Hematopoietic multipotent progenitor cell treated with erythropoietin and hydrocortisone succinate and interleukin-3 and kit ligand, for 15 days (in vitro differentiated cells): ENCODE data around the gene RAD18.

Source experiments
- DNase-seq: peaks from one replicate; pipeline ENCODE4 v3.0.0-alpha.2; 2015; ENCODE audit warnings: low spot score

Gene RAD18

DNA sequence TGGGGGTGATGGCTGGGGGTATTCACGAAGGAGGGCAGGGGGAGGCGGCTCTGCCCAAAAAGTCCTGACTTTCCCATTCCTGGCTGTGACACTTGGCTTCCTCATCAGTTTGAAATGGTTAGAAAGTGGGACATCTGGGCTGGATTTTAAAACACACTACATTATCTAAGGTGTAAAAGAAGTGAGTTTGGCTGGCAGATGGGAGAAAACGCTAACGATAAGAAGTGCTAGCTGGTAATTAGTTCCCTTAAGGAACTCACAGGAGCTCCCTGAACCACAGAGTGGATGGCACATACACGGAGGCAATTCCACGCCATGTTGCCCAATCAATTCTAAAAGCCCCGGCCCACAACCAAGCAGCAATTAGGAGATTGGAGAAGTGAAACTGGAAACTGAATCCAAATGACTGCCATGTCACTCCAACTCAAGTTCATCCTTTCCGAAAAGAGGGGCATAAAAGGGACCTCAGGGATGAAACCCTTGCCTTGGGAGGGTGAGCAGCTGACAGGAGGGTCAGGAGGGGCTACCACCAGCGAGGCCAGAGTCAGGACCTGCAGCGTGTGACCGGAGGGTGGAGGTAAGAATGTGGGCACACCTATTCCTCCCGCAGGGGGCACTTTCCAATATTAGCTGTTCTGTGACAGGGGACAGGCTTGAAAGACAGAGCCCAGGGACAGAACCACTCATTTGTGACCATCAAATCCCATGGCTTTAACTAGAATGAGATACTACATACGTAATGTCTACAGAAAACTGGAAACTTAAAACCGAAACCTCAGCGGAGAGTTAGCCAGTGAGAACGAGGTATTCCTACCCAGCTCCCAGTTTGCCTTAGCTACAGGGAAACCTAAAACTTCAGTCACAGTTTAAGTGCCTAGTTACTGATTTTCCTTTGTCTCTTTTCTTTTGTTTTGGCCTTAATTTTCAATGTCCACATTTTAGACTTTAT is 98.6 kb downstream of the RAD18 start:
- DNase-seq = no peak

DNA sequence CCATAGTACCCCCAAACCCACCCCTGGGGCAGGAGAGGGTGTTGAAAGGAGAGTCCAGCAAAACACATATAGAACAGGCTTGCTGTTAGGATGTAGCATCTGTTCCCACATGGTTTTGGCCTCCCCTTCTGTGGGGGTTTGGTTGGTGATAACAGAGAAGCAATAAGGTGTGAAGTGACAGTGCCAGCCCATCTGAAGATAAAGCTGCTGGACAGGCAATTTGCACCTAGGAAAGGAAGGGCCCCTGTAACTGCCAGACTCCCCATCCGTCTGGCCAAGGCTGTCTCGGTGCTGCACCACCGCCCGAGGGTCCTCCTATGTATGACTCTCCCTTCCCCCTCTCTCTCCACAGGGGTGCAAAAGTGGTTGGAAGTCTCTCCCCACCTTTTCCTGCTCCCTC is 99.4 kb downstream of the RAD18 start:
- DNase-seq = no peak

DNA sequence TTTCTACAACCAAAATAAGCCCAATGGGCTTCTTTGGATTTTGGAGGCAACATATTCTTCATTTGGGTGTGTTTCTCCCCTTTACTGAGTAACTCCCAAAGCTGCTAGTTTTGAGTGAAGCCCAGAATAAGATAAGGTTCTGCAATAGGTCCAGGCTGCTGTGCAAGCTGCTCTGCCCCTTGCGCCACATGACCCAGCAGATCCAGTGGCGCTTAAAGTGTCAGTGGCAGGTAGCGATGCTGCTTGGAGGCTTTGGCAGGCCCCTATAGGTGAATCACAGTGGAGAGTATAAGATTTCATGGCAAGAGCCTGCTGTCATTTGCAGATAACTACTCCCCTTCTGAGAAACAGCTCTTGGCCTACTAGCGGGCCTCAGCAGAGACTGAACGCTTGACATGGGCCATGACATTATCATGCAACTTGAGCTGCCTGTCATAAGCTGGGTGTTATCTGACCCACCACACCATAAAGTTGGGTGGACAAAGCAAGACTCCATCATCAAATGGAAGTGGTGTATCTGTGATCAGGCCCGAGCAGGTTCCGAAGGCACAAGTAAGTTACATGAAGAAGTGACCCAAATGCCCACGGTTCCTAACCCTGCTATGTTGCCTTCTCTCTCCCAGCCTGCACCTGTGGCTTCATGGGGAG is 105.4 kb downstream of the RAD18 start:
- DNase-seq = no peak

- DNase-seq = no peak
Measured at GRCh38 chr3:8856721-8857120, 106.6 kb downstream of the RAD18 start.

GRCh38 chr3:8856071-8856470 is 107.2 kb downstream of the RAD18 start:
- DNase-seq = no peak

GRCh38 chr3:8854656-8855055 is 108.6 kb downstream of the RAD18 start:
- no peak for DNase-seq

- DNase-seq = no peak
Measured at GRCh38 chr3:8853081-8853480, 110.2 kb downstream of the RAD18 start.

- DNase-seq = no peak
Measured at GRCh38 chr3:8852511-8852910, 110.8 kb downstream of the RAD18 start.

GRCh38 chr3:8851703-8852102 is 111.6 kb downstream of the RAD18 start:
- no peak for DNase-seq

GRCh38 chr3:8848696-8849131 is 114.6 kb downstream of the RAD18 start:
- DNase-seq = no peak

GRCh38 chr3:8847317-8847716 is 116.0 kb downstream of the RAD18 start:
- no peak for DNase-seq

DNA sequence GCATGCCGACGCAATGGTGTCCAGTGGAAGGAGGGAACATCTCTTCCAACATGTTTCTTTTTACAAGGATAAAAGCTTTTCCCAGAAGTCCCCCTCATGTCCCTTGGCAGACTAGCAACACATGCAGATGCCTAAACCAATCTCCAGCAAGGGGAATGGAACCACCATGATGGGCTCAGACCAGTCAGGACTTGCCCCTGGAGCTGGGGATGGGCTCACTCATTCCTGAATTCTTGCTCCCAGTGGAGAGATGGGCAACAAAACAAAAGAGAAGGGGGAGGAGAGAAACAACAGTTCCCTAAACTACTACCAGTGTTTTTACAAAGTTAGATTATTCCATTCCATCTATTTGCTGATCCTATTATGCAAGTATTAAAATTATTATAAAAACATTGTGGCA is 117.1 kb downstream of the RAD18 start:
- no peak for DNase-seq

DNA sequence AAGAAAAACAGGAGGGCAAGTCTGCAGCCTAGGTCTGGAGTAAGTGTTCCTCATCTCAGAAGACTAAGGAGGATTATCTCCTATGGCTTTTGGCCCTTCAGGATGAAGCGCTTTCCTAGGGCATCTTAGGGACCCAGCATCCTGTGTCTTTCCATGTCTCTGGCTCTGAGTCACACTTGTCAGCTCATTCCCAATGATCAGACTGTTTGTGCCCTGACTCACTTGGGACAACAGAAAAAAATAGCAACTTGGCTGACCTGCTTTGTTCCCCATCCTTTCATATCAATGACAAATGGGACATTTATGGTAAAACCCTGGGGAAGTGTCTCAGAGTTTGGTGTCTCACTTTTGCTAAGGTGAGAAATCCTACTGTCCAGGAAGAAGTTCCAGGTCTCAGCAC is 117.6 kb downstream of the RAD18 start:
- no peak for DNase-seq

- no peak for DNase-seq
Measured at GRCh38 chr3:8843347-8843746, 119.9 kb downstream of the RAD18 start.

DNA sequence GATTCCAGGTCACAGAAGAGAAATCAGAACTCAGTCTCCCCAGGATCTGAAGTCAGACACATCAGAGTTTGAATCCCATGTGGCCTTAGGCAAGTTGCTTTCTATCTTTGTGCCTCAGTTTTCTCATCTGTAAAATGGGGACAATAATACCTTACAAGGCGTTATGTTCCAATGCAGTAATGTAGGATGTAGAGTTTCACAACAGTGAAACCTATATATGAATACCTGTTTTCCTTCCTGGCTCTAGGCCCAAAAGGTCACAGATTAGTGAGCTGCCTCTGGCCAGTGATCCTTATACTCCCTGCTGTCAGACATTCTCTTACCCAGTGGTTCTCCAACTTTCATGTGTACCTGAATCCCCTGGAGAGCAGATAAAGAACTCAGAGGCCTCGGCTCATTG is 121.0 kb downstream of the RAD18 start:
- no peak for DNase-seq

DNA sequence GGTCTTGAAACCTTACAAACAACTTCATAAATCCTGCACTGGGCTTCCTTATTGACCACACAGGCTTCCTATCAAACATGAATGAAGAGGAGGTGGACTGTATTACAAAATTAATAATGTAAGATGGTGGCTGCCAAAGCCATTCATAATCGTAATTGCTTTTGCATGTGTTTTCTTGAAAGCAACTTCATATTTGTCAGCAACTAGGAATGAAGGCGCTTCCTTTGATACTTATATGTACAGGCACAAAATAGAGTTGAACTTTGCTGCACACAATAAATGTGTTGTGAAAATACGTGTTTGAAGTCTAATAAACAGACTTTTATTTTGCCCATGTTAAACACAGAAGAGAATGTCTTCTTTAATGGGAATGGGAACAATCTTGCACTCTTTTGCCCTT is 121.8 kb downstream of the RAD18 start:
- no peak for DNase-seq

DNA sequence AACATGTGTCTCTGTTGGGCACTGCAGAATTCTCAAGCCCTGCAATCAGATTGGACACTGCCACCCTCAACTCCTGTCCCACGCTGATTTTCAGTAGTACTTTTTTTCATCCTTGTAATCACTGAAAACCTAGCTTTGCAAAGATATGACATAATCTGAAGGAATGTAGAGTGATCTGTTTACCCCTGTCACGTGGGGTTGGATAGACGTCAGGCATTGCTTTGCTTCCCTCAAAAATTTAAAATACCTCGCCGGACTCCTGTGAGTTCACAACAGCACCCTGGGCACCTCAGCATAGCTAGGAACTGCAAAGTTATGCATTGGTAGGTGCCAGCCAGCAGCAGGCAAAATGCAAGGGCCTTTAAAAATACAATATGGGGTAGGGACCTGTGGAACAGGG is 122.7 kb downstream of the RAD18 start:
- no peak for DNase-seq

DNA sequence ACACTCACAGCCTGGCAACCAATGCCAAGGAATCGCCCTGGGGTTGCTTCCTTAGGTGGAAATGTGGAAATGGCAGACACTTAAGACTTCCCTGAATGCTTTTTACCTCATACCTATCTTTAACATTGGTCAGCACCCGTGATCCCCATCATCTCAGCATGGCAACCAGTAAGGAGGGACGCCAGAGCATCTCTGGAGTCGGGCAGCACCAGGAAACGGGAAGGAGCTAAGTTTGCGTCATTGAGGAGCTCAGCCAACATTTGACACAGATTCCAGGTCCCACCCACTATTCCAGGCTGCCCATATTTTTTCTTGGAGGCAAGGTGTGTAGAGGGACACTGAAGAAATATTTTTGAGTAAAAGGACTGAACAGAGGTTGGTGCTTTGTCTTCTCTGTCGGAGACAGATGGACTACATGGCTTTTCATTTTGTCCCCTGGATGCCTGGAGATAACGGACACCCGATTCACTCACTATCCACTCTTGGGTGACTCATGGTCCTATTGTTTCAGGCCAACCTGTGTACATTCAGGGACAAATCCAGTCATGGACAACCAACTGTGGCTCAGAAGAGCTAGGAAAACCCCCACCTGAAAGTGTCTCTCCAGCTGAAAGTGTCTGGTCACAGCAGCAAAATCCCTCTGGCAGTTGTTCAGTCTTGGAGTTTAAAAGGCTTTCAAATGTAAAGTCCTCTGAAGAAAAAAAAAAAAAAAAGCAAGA is 123.5 kb downstream of the RAD18 start:
- no peak for DNase-seq

DNA sequence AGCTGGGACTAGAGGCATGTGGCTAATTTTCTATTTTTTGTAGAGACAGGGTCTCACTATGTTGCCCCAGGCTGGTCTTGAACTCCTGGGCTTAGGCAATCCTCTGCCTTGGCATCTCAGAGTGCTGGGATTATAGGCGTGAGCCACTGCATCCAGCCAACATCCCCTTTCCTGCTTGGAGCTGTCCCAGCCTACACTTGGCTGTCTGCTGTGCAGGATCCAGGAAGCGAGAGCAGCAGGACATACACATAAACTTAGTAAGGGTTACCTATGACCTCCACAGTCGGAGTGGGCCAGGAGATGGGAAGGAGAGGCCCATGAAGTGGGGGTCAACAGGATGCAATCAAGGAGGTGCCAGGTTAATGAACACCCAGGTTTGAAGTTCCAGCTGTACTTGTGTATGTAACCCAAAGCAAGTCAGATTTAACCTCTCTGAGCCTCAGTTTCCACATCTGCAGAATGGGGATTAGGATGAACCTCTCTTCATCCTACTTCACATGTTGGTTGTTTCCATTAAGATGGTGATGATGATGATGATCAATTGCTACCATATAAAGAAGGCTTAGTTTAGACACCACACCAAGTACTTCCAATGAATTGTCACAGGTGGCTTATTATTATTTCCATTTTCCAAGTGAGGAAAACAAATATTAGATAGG is 124.4 kb downstream of the RAD18 start:
- DNase-seq = no peak

- no peak for DNase-seq
Measured at GRCh38 chr3:8838234-8838633, 125.0 kb downstream of the RAD18 start.

DNA sequence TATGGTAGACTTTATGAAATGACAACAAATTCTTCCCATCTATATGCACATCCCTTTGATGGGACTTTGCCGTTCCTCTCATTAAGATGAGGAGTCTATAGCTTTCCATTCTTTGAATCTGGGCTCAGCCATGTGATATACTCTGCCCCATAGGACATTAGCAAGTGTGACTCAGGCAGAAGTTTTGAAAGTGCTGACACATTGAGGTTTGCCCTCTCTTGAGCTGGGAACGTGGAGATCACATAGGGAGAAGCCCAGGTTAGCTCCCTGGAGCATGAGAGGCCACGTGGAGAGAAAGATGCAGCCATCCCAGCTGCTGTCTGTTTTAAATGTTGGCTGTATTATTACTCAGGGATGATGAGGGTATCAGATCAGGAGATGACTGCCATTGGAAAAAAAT is 126.1 kb downstream of the RAD18 start:
- DNase-seq = no peak

DNA sequence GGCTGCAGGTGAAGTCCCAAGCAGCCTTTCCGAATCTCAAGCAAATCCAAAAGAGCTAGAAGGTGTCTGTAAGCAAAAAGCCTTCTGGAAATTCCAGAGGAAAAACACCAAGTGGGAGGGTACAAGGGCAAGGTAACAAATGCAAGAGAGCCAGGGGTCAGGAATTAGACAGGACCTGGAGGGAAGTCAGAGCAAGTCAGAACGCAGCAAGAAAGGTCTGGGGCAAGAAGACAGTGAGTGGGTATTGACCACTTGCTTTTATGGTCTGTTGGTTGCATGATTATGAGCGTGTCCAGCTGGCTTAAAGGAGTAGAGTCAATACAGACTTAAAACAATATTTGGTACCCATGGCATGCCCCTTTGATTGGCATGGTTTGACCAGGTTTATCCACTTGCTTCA is 127.2 kb downstream of the RAD18 start:
- DNase-seq = no peak
